SIG-M5 (cell line): ENCODE data around the gene PRKG1.

Source experiments
- DNase-seq: peaks from one replicate; lab custom pipeline; 2025; lab: John Stamatoyannopoulos, UW

PRKG1 gene

DNA sequence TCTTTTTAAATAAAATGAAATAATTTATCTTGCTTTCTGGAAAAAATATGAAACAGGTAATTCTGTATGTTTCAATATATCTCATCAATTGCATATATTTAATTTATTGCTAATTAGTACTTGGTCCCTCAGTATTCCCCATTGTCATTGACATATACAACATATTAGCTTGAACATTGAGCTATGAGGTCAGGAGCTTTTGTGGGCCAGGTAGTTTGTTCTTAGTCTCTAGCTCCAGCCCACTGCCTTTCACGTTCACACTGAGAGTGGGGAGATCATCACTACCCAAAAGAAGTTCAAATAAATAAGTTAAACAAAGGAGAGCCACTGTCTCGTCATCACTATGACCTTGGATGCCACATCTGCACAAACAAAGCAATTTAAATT, 1185.1 kb downstream of the PRKG1 start:
- no peak for DNase-seq

DNA sequence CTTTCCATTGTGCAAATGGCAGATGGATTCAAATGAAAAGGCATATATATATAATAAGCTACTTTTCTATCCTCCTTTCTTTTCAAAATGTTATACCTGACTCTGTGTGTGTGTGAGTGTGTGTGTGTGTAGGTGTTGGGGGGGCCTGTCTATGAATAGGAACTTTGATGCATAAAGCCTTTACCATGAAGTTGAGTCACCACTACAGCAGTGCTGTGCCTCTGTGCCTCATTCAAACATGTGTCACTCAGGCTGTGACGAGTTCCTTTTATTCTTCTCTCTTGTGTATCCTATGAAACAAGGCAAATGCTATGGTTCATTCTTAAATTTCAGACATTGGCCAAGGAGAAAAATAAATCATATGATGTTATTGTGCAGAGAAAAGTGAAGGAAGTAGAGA, 1187.1 kb downstream of the PRKG1 start:
- DNase-seq = no peak

DNA sequence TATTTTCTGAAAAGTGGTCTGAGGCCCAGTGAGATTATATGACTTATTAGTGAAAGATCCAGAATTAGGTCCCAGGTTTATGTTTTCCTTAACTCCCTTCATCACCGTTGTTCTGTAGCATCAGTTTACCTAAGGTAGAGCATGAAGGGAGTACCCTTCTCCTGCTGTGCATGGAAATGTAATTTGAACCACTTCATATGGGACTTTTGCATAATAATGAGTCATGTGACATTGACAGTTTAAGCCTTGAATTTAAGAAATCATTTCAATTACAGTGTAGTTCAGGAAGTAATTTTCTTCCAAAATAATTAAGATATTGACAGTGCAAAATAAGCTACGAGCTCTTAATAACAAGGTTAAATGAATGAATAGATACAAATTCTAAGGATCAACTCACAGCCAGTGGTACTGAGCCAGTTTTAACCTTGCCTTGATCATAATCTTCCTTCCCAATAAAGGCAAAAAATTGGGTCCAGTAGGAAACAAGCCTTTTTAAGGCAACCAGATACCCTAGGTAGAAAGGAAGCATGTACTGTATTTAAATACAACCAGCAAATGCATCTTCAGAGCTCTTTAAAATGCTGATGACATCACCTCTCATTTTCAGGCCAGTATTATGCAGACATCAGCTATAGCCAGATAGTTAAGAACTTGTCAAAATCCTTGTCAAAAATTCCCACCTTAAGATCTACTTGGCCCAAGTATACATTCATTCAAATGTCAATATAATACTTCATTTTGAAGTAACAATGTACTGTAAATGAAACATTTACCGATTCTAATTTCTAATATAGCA, 1191.0 kb downstream of the PRKG1 start:
- DNase-seq = no peak

GRCh38 chr10:52266858-52267257, 1192.6 kb downstream of the PRKG1 start:
- no peak for DNase-seq

- no peak for DNase-seq
Measured at GRCh38 chr10:52268790-52269189, 1194.5 kb downstream of the PRKG1 start.

- no peak for DNase-seq
Measured at GRCh38 chr10:52269233-52269632, 1194.9 kb downstream of the PRKG1 start.

- no peak for DNase-seq
Measured at GRCh38 chr10:52276163-52276562, 1201.9 kb downstream of the PRKG1 start.

DNA sequence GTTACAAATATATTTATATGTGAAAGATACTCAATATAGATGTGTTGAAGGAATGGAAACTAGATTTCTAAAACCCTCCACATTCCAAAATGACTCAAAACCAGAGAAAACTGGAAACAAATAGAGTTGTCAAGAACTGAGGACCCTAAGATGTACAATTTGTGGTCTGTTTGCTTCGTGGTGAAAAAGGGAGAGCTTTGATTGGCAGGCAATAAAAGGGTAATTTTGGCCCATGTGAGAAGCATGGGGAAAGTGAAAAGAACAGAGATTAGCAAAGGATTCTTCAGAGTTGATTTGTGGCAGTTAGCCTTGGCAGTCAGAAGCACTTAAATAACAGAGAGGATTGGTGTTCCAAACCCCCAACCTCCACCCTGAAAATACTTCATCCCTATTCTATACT, 1202.7 kb downstream of the PRKG1 start:
- DNase-seq = no peak

DNA sequence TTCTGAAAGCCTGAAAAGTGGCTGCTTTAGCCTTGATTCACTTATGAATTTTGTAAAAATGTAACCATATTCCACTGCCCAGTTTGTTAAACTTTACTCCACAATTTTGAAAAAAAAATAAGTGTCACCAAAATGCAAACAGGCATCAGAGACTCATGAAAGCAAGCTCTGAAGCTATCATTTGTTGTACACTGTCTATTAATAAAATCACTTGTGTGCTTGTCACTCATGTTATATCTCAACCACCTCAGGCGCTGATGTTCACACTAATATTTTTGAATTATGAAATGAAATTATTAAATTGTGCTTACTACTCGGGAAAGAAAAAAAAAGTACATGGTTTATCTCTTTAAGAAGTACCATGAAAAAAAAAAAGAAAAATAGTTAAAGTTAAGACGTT, 1205.3 kb downstream of the PRKG1 start:
- DNase-seq = no peak

- DNase-seq = no peak
Measured at GRCh38 chr10:52280051-52280450, 1205.8 kb downstream of the PRKG1 start.

DNA sequence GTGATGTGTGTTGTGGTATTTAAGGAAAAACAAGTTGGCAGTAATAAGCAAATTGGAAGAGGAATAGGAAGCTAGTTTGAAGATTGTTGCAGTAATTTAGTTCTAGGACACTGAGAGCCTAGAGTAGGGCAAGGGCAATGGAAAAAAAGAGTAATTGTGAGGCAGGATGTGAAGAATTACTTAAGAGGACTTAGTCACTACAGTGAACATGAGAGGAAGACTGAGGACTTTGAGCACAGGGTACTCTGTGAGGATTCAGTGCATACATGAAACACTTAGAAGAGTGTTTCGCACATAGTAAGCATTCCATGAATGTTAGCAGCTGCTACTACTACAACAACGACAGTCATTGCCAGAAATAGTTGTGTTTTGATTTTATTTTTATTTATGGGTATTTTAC, 1208.9 kb downstream of the PRKG1 start:
- DNase-seq = no peak

DNA sequence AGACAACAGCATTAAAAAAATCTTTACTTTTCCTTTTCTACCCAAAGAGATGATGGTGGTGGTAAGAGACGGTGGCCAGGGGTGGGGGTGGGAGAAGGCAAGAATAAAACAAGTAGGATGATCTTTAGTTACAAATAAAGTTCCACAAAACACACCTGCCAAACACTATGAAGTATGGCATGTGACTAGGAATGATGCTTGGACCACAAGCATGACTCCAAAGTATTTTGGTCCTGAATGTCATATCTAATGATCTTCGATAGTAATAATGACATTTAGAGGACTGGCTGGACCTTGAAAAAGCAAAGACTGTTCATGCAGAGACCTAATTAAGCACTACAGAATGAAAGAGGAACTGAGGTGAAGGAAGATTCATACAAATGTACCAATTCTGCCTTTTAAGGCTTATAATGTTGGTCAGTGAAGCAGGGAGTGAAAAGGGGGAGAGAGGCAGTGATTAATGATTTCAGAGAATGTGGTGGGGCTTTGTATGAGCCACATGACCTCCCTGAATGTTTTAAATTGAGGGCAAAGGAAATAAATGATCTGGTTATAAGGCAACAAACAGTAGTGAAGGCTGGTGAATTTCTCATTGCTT, 1210.2 kb downstream of the PRKG1 start:
- no peak for DNase-seq

DNA sequence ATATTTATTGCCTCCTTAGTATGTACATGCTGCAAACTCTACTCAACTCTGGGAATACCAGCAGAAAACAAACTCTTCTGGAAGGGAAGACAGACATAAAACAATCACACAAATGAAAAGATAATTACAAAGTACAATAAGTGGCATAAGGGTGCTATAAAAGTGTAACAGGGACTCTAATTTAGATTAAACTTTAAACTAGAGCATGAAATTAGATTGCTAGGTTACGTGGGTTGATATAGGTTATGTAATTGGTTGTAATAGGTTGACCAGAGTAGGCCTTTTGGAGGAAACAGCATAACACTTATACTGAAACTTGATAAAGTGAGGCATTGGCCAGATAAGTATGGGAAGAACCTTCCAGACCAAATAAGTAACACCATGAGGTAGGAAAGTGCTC, 1213.6 kb downstream of the PRKG1 start:
- DNase-seq = no peak

- no peak for DNase-seq
Measured at GRCh38 chr10:52297747-52298146, 1223.5 kb downstream of the PRKG1 start.

GRCh38 chr10:52300599-52301277, 1226.5 kb downstream of the PRKG1 start:
- no peak for DNase-seq

DNA sequence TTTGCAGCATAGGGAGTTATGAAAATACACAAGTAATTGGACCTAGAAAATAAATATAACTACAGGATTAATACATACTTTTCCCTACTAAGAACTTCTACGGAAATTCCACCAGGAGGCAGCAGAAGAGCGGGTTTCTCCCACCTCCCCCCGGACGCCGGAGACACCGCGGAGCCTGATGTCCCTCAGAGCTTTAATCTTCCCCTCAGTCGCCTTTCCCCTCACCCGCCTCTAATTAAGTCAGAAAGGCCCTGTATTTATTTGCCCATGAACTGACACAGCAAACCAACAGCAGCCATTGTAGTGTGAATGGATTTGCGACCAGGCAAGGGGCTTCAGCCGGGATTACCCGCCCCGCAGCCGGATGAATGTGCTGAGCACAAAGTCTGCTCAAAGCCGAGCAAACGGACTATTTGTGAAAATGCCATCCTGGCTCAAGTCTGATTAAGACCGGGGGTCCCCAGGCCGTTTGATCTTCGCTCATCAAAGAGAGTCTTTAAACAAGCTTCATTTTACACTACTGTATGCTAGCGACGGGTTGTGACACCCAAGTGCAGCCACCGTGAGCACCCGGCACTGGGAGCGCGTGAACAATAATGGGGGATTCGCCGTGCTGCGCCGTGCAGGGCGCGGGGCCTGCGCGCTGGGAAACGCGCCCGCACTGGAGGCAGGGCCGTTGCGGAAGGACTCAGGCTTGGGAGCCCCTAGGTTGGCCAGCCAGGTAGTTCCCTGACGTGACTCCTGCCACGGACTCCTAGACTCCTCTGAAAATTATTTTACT, 1234.2 kb downstream of the PRKG1 start:
- no peak for DNase-seq

DNA sequence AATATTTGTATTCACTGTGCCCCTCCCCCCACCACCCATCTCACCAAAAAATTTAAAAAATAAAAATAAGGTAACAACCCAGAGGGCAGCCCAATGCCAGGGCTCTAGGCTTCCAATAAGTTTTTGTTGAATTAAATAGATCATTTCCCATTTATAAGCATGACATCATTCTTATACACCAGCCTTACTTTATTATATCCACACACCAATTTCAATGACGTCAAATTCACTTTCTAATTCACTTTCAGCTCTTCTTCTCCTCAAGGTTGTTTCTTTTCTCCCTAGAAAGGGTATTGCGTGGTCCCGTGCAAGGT, 1238.6 kb downstream of the PRKG1 start:
- no peak for DNase-seq

DNA sequence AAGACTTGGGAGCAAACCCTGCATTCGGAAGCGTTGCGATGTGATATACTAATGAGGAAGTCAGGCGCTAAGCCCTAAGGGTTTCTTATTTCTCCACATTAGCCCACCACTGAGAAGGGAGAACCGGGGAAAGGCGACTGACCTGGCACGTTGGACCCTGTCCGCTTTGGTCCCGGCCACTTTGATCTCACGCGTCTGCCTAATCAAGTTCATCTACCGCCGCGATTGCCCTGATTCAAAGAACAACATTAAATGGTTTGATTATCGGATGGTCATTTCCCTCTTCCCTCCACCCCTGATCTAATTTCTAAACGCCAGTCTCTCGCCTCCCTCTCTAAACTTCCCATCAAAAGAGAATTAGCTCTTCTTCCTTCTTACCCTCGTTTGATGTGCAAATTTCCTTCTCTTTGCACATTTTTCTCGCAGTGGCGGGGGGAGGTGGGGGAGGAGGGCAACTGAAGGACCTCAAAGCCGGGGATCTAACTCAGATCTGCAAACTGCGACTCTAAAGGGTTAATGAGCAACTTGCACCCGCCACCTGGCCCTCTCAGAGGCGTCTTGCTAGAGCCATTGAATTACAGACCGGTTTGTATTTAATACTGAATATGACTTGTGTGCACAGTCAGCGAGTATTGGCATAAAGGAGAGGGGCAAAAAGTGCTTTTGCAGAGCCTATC, 1239.1 kb downstream of the PRKG1 start:
- DNase-seq = no peak

GRCh38 chr10:52313933-52314821, 1239.9 kb downstream of the PRKG1 start, which contains the start of gene DKK1:
TSS of gene DKK1 (plus strand) at chr10:52314281. CDS start at chr10:52314435, 154 bp downstream.
- no peak for DNase-seq

- no peak for DNase-seq
Measured at GRCh38 chr10:52314822-52315552, 1240.7 kb downstream of the PRKG1 start.
